PFSK-1 (cell line): ENCODE data around the gene METTL2A. TPM values are rescaled to one million over a fixed set of nuclear protein-coding genes. Genes with fewer than 3 reads are reported as not detected.

Source experiments
- FOXP2 ChIP-seq: optimal IDR thresholded peaks from 2 replicates; pipeline ENCODE3; 2011; ENCODE audit warnings: borderline replicate concordance, control low read depth, inconsistent platforms; ENCODE audit not compliant: insufficient read depth; ENCODE audit errors: extremely low read length, extremely low read depth
- POLR2AphosphoS5 ChIP-seq: IDR thresholded peaks from 2 replicates; pipeline ENCODE4 v1.6.1; 2012; ENCODE audit warnings: low read depth, mild to moderate bottlenecking, control low read depth, low read length, moderate library complexity
- SIN3A ChIP-seq: IDR thresholded peaks from 2 replicates; pipeline ENCODE4 v1.6.1; 2012; ENCODE audit warnings: mild to moderate bottlenecking, low read length, moderate library complexity, borderline replicate concordance; ENCODE audit not compliant: insufficient read depth
- TAF1 ChIP-seq: IDR thresholded peaks from 2 replicates; pipeline ENCODE4 v1.6.1; 2012; ENCODE audit warnings: low read length, control low read depth, borderline replicate concordance; ENCODE audit not compliant: insufficient read depth
- polyA plus RNA-seq: library from polyadenylated mRNA; unstranded; fragments of >200 nt; gene quantifications from one replicate; pipeline ENCODE4 v1.2.1, GENCODE V29; 2012; ENCODE audit warnings: low read depth, missing spikeins; ENCODE audit not compliant: insufficient read length
- TF ChIP-seq, protein P1 (sequence below), 2 experiments: IDR thresholded peaks; 2 replicates each; pipeline versions ENCODE4 v1.6.1 to v1.8.0; 2011 to 2012; ENCODE audit warnings: low read depth in 2 of 2, low read length in 2 of 2, control low read depth in 1 of 2, inconsistent platforms in 1 of 2, mild to moderate bottlenecking in 1 of 2, moderate library complexity in 1 of 2; ENCODE audit not compliant: insufficient read depth in 1 of 2

Gene METTL2A, protein sequence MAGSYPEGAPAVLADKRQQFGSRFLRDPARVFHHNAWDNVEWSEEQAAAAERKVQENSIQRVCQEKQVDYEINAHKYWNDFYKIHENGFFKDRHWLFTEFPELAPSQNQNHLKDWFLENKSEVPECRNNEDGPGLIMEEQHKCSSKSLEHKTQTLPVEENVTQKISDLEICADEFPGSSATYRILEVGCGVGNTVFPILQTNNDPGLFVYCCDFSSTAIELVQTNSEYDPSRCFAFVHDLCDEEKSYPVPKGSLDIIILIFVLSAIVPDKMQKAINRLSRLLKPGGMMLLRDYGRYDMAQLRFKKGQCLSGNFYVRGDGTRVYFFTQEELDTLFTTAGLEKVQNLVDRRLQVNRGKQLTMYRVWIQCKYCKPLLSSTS
- 18.4 TPM for polyA plus RNA-seq

DNA sequence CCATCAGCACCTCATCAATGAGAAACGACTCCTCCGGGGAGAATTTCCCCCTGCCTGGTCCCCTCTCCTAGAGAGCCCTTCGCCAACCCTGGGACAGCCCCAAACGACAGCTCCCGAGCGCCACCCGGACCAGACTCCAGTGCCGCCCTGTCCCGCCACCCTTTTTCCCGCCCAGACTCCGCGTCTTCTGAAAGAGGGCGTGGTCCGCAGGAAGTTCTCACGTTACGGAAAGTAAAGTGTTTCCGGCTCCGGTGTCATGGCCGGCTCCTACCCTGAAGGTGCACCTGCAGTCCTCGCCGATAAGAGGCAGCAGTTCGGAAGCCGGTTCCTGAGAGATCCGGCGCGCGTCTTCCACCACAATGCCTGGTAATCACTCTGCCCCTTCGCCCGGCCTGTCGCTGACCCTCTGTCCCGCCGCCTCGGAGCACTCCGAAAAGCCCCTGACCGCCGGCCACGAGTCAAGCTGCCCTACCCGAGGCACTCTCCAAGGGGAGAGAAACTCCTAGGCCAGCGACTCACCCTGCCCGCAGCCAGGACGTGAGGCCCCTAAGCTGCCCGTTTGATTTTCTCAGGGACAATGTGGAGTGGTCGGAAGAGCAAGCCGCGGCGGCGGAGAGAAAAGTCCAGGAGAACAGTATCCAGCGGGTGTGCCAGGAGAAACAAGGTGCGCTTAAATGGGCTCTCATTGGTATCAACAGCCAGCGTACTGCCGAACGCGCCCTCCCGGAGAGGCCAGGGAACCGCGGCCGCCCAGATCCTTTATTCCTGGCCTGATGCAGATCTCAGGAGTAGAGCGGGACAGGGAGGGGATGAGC is at the start of gene METTL2A:
TSS of gene METTL2A (plus strand) at position 251 of the 815 bp plus-strand sequence. CDS start at position 257, 6 bp downstream.
- TF ChIP-seq, protein P1, sequence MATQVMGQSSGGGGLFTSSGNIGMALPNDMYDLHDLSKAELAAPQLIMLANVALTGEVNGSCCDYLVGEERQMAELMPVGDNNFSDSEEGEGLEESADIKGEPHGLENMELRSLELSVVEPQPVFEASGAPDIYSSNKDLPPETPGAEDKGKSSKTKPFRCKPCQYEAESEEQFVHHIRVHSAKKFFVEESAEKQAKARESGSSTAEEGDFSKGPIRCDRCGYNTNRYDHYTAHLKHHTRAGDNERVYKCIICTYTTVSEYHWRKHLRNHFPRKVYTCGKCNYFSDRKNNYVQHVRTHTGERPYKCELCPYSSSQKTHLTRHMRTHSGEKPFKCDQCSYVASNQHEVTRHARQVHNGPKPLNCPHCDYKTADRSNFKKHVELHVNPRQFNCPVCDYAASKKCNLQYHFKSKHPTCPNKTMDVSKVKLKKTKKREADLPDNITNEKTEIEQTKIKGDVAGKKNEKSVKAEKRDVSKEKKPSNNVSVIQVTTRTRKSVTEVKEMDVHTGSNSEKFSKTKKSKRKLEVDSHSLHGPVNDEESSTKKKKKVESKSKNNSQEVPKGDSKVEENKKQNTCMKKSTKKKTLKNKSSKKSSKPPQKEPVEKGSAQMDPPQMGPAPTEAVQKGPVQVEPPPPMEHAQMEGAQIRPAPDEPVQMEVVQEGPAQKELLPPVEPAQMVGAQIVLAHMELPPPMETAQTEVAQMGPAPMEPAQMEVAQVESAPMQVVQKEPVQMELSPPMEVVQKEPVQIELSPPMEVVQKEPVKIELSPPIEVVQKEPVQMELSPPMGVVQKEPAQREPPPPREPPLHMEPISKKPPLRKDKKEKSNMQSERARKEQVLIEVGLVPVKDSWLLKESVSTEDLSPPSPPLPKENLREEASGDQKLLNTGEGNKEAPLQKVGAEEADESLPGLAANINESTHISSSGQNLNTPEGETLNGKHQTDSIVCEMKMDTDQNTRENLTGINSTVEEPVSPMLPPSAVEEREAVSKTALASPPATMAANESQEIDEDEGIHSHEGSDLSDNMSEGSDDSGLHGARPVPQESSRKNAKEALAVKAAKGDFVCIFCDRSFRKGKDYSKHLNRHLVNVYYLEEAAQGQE (IDR thresholded peaks at IDR 0.05; ENCODE audit: insufficient read depth in 1 of 2, low read depth in 2 of 2, low read length in 2 of 2): peak; percentile 7 to 31; a peak in 1 of 4 replicates
- TF ChIP-seq SIN3A (peak; percentile 84; the same call in 1 of the 2 replicates), POLR2AphosphoS5 (peak; percentile 85), TAF1 (peak; percentile 92)

DNA sequence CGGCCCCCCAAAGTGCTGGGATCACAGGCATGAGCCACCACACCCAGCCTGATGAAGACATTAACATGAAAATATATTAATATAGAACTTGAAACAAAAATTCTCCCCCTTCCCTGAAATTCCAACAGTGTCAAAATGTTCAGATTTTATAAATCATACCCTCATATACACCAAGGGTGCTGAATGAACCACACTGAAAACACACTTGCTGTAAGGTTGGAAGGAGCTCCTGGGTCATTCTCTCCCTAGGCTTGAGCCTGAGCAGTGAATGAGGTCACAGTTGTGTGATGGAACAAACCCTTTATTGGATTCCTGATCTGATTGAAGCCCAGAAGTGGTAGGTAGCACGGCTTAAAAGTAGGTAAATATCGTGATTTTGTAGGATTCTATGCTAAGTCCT is 43.4 kb upstream of the METTL2A start, which contains the start of gene EFCAB3:
TSS of gene EFCAB3 (plus strand) at position 301 of the 400 bp plus-strand sequence. CDS start 2,427 bp downstream, outside the sequence.
- TF ChIP-seq POLR2AphosphoS5 (no peak), SIN3A (no peak), TAF1 (no peak), FOXP2 (no peak)
- TF ChIP-seq, protein P1 (IDR thresholded peaks at IDR 0.05; ENCODE audit: insufficient read depth in 1 of 2, low read depth in 2 of 2, low read length in 2 of 2): no peak

DNA sequence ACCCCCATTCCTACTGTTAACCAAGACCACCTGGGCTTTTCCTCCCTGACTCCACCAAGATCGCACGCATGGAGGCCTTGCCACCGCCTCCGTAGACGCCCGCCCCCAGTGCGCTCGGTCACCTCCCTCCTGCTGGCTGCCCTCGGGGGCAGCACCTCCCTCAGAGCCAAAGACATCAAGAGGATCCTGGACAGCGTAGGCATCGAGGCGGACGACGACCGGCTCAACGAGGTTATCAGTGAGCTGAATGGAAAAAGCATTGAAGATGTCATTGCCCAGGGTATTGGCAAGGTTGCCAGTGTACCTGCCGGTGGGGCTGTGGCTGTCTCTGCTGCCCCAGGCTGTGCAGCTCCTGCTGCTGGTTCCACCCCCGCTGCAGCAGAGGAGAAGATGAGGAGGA is 42.1 kb upstream of the METTL2A start:
- TF ChIP-seq TAF1 (no peak), POLR2AphosphoS5 (no peak), SIN3A (no peak), FOXP2 (no peak)
- TF ChIP-seq, protein P1 (IDR thresholded peaks at IDR 0.05; ENCODE audit: insufficient read depth in 1 of 2, low read depth in 2 of 2, low read length in 2 of 2): no peak

DNA sequence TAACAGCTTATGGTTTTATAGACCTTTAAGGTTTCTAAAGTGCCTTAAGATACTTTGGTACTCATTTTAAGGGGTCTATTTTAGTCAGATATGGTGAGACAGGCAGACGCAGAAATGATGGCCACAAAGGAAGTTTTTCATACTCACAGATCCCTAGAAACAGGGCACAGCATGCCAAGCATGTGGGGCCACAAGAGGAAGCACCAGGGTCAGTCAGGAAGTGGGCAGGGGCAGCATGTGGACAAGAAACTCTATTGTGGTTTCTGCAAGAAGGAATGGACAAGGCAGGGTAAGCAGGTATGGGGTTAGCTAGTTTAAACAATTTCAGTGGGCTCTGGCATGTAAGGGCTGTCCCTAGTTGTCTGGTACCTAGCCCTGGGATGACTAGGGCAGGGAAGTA is 34.8 kb upstream of the METTL2A start:
- no peak for TF ChIP-seq POLR2AphosphoS5
- TF ChIP-seq, protein P1 (IDR thresholded peaks at IDR 0.05; ENCODE audit: insufficient read depth in 1 of 2, low read depth in 2 of 2, low read length in 2 of 2): no peak
- TF ChIP-seq SIN3A: no peak
- TF ChIP-seq TAF1: no peak
